ENCODE results near the gene TPRG1. TPM values are rescaled to one million over a fixed set of nuclear protein-coding genes. Genes with fewer than 3 reads are reported as not detected.

Gene TPRG1
- total RNA-seq, 4 donors from 2014 or later: 18.9 to 46.2 (median 36.9) TPM

DNA sequence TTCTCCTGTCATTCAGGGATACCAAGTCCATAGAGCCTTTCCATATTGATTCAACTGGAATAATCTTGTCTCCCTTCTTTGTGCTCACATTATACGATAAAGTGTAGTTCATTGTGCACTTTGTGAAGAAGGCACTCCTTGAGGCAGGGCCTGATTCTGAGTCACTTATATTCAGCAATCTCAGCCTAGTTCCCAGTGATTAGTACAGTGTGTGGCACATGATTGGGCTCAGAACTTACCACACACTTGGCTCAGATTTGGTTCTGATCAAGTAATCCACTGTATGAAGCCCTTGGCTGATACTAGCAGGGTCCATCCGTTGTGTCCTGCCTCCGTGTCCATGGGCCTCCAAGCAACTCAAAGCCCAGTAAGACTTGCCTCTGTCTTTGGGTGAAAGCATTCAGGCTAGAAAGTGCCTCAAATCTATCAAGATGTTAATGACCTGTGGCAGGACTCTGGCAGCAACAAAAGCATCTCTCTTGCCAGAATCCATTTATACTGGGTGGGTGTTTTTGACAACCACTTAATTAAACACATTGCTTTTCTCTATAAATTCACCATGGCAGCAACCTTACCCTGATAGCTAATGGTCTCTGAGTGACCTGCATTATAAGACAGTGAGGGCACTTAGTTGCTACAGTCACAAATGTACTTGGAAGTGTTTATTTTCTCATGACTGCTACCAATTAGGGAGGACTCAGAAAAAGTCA, 51.3 kb downstream of the TPRG1 start:
- no peak overlapping the region for H3K4me3 ChIP-seq (ENCODE audit: low read depth, poor library complexity, severe bottlenecking)
- intact Hi-C loops (cut with DNase I; ENCODE audit: low total_unique reads): no loop called here
- DNase-seq (ENCODE audit: low spot score in 2 of 2): no peak
- WGBS, 2 donors: 79 to 92% methylated on average over 3 of the region's 3 CpGs
- TF ChIP-seq POLR2A (IDR thresholded peaks at IDR 0.05): no peak
- TF ChIP-seq, protein P1, sequence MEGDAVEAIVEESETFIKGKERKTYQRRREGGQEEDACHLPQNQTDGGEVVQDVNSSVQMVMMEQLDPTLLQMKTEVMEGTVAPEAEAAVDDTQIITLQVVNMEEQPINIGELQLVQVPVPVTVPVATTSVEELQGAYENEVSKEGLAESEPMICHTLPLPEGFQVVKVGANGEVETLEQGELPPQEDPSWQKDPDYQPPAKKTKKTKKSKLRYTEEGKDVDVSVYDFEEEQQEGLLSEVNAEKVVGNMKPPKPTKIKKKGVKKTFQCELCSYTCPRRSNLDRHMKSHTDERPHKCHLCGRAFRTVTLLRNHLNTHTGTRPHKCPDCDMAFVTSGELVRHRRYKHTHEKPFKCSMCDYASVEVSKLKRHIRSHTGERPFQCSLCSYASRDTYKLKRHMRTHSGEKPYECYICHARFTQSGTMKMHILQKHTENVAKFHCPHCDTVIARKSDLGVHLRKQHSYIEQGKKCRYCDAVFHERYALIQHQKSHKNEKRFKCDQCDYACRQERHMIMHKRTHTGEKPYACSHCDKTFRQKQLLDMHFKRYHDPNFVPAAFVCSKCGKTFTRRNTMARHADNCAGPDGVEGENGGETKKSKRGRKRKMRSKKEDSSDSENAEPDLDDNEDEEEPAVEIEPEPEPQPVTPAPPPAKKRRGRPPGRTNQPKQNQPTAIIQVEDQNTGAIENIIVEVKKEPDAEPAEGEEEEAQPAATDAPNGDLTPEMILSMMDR (IDR thresholded peaks at IDR 0.05): no peak

DNA sequence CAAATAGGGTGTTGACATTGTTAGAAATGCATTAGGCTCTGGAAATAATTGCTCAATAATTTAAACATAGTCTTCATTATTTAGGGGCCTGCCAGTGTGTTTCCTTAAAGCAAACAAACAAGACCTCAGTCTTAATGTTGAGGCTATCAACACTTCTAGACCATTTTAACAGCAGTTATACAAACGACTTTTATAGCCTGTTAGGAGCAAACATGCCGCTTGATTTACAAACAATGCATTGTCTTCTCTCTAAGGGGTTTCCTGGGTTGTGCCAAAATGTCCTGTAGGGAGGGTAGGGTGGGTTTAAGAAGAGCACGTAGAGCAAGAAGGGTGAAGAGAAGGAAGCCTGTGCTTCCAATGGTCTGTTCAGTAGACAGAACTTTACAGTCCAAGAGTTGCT, 53.7 kb downstream of the TPRG1 start:
- 66 to 68% methylated on average over 3 of the region's 3 CpGs for WGBS, 2 donors
- no peak overlapping the region for H3K4me3 ChIP-seq (ENCODE audit: low read depth, poor library complexity, severe bottlenecking)
- TF ChIP-seq, protein P1 (IDR thresholded peaks at IDR 0.05): no peak
- no peak for TF ChIP-seq POLR2A (IDR thresholded peaks at IDR 0.05)
- intact Hi-C loops (cut with DNase I; ENCODE audit: low total_unique reads): no loop called here
- DNase-seq (ENCODE audit: low spot score in 2 of 2): no peak

DNA sequence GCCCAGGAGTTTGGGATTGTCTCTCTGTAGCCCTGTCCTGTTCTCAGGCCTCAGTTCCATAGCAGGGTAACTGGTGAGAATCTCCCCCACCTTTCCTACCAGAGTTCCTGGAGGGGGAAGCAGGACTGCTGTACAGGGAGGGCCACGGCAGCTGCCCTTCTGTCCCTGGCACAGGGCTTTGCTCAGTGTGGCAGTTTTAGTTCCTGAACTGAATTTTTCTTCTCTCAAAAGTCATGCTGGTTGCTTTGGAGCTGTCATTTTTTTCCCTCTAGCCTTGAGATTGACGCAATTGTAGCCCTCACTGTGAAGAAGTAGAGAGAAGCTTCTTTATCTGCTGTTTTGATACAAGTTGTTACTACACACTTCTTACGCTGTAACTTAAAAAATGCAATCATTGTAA, 55.5 kb downstream of the TPRG1 start:
- TF ChIP-seq, protein P1 (IDR thresholded peaks at IDR 0.05): no peak
- no peak for TF ChIP-seq POLR2A (IDR thresholded peaks at IDR 0.05)
- DNase-seq (ENCODE audit: low spot score in 2 of 2): no peak
- intact Hi-C loops (cut with DNase I; ENCODE audit: low total_unique reads): no loop called here
- 89 to 90% methylated on average over 3 of the region's 3 CpGs for WGBS, 2 donors
- H3K4me3 ChIP-seq (ENCODE audit: low read depth, poor library complexity, severe bottlenecking): no peak overlapping the region

DNA sequence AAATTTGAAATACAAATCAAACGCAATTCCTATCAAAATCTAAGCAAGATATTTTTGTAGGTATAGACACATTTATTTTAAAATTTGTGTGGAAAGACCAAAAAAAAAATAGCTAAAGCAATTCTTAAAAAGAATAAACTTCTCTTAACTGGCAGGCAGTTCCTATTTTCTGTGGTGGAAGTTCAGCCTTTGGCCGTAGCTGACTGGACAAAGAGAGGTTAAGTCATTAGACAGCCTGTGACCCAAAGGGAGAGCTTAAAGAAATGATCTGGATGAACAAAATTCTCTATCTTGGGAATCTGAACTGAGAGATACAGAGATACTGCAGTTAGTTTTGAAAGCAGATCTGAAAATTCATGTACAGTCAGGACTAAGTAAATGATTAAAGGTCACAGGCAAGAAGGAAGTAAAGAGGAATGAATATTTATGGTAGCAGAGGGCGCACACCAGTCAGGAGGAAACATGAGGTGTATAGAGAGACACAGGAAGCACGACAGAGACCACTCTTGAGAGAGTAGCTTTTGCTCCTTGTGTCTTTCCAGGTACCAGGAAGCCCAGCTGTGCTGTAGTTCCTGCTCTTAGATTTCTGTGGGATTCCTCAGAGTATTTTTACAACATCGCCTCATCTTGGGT, 57.5 kb downstream of the TPRG1 start:
- intact Hi-C loops (cut with DNase I; ENCODE audit: low total_unique reads): no loop called here
- DNase-seq (ENCODE audit: low spot score in 2 of 2): no peak
- 75 to 79% methylated on average over 5 of the region's 5 CpGs for WGBS, 2 donors
- TF ChIP-seq, protein P1 (IDR thresholded peaks at IDR 0.05): no peak
- no peak for TF ChIP-seq POLR2A (IDR thresholded peaks at IDR 0.05)
- H3K4me3 ChIP-seq (ENCODE audit: low read depth, poor library complexity, severe bottlenecking): no peak overlapping the region

DNA sequence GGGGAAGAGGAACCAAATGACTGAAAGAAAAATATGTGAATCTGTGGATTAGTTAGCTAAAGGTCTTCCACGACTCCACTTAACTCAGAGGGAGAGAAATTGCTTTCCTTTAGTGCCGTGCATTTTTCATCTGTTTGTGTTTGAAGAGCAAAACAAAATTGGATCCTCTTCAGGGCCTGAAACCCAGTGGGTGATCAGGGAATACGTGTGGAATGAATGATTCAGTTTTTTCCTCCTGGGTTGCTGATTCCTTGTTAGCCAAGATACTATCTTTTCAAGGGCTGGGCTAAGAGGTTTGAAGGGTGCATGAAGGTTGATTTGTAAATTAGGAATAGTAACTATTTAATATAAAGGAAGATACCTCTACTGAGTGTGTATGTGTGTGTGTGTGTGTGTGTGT, 61.0 kb downstream of the TPRG1 start:
- no peak overlapping the region for H3K4me3 ChIP-seq (ENCODE audit: low read depth, poor library complexity, severe bottlenecking)
- WGBS, 2 donors: 40 to 45% methylated on average over 3 of the region's 3 CpGs
- intact Hi-C loops (cut with DNase I; ENCODE audit: low total_unique reads): no loop called here
- no peak for DNase-seq (ENCODE audit: low spot score in 2 of 2)
- no peak for TF ChIP-seq POLR2A (IDR thresholded peaks at IDR 0.05)
- TF ChIP-seq, protein P1 (IDR thresholded peaks at IDR 0.05): no peak

All from lower leg skin (tissue), 4 donors.